Fibroblast of lung (primary cell): ENCODE data around the gene SMIM38.

Source experiments
- CTCF ChIP-seq, 2 donors: IDR thresholded peaks in 1 of 2; conservative IDR thresholded peaks in 1 of 2; 1 replicate in 1 of 2; 2 replicates in 1 of 2; pipeline ENCODE4 v1.5.1; 2011 to 2012; ENCODE audit warnings: low read length in 2 of 2, control low read depth in 1 of 2, inconsistent platforms in 1 of 2, low read depth in 1 of 2, mild to moderate bottlenecking in 1 of 2
- EZH2 ChIP-seq: IDR thresholded peaks from 2 replicates; pipeline ENCODE4 v1.5.1; 2012; ENCODE audit warnings: low read length, control low read depth, mild to moderate bottlenecking; ENCODE audit errors: missing control alignments

GRCh38 chr11:69203381-69203780 lies 47.6 kb downstream of the SMIM38 start:
- no peak for TF ChIP-seq CTCF (conservative IDR thresholded peaks at IDR 0.05 in 1 of 2, IDR thresholded peaks at IDR 0.05 in 1 of 2; ENCODE audit: low read depth in 1 of 2, low read length in 2 of 2)
- TF ChIP-seq EZH2 = no peak
